LoVo (cell line): Measurements from ENCODE around the gene OSCP1.

ENCODE experiments used
- DNase-seq: peaks from one replicate; pipeline ENCODE4 v3.0.0-alpha.2; 2016; ENCODE audit warnings: low spot score

Gene OSCP1

DNA sequence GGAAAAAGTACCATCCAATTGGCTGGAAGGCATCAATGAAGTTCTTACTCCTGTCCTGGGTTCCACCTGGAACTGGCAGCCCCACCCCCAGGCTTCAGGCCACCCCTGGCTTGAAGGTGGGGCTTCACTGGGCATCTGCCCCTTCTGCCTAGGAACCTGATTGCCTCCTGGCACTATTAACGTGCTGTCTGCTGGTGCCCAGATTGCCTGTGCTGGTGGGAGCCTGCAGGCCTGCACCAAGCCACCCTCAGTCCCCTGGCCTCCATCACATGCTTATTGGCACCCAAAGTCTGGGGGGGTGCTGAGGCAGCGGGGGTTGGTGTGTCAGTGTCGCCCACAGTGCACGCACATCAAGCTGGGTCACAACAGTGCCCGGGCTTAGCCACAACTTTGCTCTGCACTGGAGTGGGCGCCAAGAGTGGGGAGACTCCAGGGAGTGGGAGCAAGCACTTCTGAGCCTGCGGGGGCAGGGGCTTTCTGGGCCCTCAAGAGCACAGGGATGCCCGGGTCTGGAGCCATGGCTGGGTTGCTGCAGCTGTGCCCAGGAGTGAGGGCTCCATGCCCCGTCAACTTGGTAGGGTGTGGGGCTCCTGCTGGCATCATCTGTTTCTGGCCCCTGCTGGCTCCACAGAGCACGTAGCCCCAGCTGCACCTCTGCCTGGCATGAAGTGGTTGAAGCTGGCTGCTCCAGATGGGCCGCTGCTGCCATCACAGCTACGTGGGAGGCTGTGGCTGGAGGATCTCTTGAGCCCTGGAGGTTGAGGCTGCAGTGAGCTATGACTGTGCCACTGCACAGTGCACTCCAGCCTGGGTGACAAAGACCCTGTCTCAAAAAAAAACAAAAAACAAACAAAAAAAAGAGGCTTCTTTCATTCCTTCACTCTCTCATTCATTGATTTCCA is 48.4 kb downstream of the OSCP1 start:
- no peak for DNase-seq

DNA sequence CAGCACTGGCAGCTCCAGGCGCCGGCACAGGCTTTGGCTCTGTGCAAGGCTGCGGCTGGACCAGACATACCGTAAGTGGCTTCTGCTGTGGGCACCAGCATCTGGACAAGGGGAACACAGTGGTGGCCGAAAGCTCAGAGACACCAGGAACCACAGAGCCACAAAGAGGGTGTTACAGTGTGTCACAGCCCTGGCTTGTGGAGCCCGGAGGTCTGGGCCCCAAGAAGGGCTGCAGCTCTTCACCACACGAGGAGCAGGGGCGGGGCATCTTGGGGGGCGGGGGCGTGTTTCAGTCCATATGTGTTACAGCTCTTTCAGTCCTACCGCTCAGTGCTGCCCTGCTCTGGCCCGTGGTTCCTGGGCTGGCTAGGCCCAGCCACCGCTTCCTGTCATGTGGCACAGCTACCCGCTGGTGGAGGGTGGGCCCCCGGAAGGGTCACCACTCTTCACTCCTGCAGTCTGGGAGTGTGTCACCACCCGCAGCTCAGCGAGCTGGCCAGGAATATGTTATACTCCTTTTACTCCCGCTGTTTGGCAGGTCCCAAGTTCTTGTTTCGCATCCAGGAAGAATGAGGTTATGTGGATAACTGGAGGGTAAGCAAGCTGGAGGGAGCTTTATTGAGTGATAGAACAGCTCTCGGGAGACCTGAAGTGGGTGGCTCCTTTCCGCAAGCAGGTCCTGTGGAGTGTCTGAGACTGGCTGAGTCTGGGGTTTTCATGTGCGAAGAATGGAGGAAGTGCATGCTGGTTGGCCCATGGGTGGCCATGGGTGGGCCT is 49.2 kb downstream of the OSCP1 start:
- no peak for DNase-seq

DNA sequence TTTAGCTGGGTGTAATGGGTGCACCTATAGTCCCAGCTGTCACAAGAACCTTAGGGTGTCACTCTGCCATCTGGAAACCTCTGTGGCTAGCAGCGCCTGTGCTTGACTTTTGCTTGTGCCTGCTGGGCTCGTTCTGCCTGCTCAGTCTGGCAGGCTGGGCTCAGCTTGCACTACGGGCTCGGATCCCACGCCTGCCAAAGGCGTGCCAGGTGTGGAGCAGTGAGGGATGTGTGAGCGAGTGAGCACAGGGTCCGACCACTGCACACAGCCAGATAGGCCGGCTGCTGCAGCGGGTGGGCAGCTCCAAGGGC is 49.8 kb downstream of the OSCP1 start:
- DNase-seq = no peak

DNA sequence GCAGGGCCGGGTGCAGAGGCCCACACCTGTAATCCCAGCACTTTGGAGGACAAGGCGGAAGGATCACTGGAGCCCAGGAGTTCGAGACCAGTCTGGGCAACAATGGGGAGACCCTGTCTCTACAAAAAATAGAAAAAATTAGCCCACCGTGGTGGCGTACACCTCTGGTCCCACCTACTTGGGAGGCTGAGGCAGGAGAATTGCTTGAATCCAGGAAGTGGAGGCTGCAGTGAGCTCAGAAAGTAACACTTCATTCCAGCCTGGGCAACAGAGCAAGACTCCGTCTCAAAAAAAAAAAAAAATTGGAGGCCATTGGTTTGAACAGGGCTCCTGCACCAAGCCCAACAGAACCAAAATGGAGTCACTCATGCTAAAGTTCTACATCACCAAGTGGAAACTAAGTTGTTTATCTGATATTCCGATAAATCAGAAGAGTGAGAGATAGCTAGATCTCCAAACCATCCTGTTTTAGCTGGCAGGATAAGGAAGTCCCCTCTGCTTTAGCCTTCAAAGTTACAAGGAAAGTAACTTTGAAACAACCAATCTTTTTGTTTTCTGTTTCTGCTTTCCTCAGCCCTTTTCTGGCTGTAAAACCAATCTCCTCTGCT is 51.8 kb downstream of the OSCP1 start:
- DNase-seq = no peak

DNA sequence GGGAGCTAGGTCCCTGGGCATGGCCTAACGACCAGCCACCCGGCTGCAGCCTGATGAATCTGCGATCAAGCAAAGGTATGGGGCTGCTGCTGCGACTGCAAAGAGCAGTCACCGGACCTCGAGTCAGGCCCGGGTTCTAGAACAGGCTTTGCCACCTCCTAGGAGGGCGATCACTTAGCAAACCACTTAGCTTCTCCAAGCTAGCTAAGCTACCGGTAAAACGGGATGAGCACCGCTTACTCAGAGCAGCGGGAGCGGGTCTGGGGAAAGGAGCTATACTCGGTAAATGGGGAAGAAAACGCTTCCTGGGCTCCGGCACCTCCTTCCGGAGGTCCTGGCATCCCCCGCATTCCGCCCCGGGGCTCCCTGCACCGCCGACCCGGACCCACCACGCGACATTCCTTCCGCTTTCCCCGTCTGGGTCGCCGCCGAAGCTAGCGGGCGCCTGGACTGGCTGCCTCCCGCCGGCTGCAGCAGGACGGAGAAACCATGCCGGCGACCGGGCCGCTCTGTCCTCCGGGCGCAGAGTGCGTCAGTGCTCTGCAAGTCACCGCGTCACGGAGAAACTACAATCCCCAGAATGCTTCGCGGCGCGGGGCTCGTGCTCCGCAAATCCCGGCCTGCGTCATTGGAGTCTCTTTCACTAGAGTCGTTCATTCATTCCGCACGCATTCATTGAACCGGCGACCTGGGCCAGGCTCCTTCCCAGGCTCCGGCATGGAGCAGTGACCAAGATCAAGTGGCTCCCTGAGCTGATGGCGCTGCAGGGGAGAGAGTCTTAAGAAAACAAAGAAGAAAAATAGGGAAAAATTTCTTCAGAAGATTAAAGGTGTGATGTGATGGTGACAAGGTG is 52.6 kb downstream of the OSCP1 start, which contains the start of gene LSM10:
Gene LSM10, minus strand, starts transcription at position 531 of the 853 bp plus-strand sequence. CDS start 3,779 bp downstream, outside the sequence.
- peak; percentile 95 for DNase-seq

DNA sequence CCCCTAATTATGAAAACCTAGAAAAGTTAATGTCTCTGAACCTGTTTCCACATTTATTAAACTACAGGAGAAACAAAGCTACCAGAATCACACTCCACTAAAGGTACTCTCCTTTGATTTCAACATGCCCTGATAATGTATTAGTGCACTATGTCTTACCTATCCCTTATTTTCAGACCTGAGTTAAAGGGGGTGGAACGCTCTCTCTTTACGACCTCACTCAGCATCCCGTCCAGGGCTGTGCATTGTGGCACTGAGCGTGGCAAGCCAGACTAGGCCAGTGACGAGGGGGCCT is 53.2 kb downstream of the OSCP1 start:
- DNase-seq = peak; percentile 35

DNA sequence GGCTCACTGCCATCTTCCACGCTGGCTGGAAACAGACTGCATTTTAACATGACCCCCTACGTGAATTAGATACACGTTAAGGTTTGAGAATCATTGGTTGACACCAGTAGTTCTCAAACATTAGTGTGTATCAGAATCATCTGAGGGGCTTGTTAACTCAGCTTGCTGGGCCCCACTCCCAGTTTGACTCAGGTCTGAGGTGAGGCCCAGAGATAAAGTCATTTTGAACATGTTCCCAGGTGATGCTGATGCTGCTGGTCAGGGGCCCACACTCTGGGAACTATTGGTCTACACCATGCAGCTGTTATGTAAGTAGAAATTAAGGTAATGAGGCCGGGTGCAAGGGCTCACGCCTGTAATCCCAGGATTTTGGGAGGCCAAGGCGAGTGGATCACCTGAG is 53.9 kb downstream of the OSCP1 start:
- DNase-seq = no peak

DNA sequence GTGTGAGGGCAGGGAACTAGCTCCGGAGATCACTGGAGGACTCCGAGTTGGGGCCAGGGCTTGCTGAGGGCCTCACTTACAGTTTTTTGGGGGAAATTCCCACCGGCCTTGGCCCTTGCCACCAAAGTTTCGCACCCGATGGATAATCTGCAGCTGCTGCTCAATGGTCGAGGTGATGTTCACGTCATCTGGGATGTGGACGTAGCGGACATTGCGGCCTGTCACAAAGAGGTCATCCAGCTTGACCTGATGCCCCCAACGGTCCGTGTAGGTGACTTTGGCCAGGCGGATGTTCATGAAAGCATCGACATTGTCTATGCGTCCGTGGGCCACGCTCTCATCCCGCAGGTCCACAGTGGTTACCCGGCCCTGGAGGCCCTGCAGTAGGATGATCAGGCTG is 56.6 kb downstream of the OSCP1 start:
- DNase-seq = no peak

DNA sequence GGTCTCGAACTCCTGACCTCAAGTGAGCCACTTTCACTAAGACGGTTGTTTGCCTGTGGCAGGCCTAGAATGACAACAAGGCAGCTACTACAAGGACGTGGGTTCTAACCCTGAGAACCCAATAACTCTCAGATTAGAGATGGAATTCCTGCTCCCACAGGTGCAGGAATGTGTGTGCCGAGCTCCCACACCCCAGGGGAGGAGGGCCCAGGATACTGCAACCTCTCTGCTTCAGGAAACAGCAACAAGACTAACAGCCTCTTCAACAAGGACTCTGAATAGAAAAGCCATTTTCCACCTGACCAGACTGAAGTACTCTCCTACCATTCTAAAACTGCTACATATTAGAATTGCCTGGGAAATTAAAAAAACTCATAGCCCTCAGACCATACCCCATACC is 57.4 kb downstream of the OSCP1 start:
- no peak for DNase-seq

DNA sequence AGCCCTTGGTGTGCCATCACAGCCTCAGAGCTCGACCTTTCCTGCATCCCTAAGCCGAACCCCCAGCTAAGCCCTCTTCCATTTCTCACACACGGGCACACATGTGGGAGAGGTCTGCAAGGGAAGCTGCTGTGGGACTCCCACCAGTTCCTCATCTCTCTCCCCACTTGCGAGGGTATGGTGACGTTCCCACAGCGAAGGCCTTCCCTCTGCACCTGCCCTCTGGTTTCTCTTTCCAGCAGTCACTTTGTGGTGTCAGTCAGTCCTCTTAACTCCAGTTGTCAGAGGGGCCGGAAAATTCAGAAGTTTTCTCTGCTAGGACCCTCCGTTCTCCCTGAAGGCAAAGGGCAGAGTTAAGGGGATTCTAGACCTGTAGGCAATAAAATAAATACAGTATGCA is 59.0 kb downstream of the OSCP1 start:
- no peak for DNase-seq

DNA sequence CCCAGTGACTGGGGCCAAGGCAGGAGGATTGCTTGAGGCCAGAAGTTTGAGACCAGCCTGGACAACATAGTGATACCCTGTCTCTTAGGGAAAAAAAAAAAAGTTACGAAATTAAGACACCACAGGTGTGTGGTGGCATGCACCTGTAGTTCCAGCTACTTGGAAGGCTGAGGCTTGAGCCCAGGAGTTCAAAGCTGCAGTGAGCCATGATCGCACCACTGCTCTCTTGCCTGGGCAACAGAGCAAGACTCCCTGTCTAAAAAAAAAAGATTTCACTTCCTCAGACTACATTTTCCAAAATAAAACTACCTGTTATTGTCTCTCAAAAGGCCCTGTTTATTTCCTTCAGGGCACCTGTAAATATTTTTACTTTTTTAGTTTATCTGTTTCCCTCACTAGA is 59.8 kb downstream of the OSCP1 start:
- no peak for DNase-seq

DNA sequence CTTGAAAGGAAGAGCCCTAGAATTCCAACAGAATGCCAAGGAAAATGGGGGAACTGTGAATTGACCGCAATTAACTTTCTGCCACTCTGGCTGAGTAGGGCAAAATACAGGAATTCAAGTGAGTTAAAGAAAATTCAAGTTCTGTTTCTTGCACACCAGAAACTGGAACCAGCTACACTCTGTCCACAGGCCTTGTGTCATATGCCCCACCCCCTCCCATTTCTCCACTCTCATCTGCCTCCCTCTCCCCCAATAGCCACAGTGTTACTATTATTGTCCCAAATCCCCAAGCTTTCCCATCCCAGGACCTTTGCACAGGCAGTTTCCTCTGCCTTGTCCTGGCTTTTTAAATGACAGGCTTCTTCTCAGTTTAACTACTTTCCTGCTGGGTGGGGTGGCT is 60.3 kb downstream of the OSCP1 start:
- DNase-seq = no peak

DNA sequence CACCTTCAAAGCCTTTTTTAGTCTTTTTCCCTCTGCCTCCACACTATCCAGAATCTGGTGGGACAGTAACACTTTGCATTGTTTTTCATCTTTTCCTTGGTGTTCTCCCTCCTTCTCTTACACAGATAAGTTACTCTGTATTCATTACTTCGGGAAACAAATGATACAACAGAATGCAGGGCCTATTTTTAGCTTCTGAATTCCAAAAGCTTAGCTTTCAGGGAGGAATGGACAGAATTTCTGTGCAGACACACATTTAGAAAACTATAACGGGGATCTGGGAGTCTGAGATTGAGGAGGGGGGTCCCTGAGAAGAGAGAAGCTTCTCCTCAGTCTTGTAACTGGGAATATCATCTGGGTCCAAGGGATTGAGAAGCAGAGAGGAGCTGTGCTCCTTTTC is 61.0 kb downstream of the OSCP1 start:
- no peak for DNase-seq

DNA sequence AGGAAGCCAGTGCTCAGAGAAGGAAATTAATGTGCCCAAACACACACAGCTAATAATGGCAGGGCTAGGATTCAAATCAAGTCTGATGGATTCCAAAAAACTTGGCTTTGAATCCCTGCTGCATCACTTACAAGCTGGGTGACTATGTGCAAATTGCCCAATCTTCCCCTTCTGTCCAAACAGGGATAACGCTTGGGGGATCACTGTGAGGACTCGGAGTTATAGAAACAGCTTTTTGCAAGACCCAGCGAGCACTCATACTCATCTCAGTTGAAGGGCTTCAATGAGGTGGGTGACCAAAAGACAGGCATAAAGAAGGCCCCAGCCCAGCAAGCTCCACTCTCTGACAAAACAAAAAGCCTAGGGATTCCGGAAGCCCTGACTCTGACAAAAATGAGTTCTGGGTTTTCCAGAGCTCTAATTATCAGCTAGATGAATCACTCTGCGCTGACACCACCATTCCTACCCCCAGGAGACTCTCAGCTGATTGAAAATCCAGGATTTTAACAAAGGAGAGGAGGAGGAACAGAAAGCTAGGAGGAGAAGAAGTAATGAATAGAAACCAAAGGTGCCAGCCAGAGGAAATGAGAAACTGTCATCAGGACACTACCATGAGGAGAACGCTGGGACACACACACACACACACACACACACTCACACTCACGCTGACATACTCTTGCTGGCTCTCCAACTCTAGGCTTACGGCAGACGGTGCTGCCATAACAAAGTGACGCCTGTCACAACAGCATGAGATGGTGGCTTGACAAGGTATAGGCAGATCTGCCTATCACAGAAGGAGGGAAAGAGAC is 62.9 kb downstream of the OSCP1 start:
- DNase-seq = no peak

DNA sequence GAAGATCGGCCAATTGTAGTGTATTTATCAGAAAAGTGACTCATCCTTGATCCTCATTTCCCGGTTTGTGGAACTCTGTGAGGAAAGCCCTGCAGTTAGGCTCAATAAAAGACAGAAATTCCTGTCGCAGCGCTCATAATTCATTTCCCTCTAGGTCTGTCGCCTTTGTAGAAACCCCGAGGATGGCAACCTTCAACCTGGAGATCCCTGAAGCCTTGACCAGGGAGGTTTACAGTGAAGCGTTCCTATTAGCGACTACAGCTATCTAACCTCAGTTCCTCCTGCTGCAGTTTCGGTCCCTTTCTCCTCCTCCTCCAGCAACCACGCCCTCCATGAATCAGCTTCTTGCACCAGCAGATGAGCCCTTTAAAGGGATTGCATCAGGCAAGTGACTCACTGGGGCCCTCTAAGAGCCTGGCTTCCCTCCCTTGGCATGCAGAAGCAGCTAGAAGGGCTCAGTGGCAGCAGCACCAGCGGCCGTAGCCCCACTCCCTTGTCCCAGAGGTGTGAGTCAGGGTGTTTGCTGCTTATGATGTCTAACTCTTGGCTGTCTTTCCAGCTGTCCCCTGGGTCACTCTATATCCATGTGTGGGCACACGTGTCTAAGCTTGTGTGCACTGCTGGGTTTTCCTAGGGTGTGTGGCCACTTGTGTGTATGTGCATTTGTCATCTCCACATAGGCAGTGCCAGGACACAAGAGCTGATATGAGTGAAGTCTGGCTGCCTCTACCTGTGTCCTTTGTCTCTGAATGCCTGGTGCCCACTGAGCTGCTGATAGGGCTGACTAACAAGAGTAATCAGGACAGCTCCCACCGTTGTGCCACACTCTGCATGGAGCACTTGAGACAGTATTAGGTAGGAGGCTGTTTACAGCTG is 63.7 kb downstream of the OSCP1 start:
- peak; percentile 99 for DNase-seq

DNA sequence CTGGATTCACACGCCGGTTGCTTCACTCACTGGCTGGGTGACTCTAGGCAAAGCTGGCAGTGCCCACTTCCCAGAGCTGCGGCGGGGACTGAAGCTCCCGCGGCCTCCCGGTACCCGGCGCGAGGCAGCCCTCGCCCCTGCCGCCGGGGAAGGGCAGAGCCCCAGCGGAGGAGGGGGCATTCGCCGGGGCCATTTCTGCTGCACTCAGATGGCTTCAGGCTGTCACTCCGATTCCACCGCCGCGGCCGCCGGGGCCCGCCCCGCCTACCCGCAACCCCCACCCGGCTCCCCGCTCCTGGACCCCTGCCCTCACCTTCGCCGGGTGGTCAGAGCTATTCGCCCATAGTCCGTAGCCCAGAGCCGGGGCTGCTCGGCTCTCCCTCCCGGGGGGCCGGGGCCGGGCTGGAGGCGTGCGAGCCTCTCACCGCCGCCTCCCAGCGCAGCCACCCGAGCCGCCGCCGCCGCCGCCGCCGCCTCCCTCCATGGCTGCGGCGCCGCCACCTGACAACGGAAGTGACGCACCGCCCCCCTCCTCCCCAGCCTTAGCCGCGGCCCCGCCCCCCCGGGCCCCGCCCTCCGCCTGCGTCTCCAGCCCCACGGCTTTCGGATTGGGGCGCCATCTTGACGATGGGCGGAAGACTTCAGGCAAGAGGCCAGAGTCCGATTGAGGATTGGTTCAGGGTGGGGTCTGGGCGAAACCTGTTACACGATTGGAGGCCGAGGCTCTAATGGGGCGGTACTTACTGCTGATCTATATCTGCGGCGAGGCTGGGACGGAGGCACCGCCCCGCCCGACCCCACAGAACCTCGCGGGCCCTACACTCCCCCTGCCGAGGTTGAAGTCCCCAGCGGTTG is 64.6 kb downstream of the OSCP1 start, which contains the start of gene STK40:
Gene STK40, minus strand, starts transcription at position 515 of the 855 bp plus-strand sequence. CDS start 24,592 bp downstream, outside the sequence.
- peak; percentile 98 for DNase-seq

DNA sequence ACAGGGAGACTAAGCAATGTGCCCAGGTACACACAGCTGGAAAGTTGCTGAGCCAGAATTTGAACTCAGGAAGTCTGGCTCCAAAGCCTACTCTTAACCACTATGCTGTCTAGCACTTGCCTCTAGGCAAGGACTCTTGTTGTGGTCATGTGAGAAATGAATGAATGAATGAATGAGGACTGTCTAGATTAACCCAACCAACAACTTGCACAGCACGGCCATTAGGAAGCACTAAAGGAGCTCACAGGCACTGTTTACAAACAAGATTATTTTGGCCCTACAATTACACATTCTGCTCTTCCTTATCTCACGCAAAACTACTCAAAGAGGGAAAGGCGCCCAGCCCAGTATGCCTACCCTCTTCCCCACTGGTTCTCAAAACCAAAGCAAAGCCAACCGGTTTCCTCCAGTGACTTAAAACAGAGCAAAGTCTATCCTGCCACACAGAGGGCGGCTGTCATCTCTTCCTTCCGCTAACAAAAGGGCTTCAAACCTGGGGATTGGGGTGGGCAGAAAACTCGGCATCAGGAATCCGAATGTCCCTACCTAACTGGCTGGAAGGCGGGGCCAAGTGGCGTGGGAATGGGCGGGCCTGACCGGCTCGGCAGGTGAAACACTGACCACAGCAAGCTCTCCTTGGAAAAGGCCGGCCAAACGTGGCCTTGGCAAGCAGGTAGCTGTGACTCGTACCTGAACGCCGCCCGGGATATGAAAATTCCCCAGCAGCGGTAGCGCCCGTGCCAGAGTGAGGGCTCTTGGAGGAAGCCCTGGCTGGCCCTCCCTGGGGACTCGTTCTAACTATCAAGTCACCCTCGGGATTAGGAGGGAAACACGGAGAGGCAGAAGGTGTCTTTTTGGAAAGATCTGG is 65.5 kb downstream of the OSCP1 start:
- peak; percentile 69 for DNase-seq

DNA sequence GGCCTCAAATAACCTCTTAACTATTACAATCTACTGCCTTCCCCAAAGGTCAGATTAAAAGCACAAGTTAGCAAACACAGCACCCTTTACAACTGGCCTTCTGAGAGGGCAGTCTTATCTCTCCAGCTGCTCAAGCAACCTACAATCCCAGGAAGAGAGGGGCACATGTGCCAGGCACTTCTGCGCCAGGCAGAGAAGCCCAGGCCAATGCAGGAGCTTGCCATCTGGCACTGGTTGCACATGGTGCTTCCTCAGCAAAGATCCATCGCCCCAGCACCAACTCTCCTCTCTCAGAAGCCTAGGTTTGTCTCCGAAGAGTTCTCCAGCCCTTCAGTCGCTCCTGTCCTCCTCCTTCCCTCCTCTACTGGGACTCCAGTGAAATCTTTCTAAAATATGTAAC is 67.0 kb downstream of the OSCP1 start:
- DNase-seq = no peak
